Activated CD4-positive, alpha-beta T cell treated with anti-CD3 and anti-CD28 coated beads, Interleukin-2, amount 50 U/mL, for 48 hours (primary cell): ENCODE data around the gene GRIA3.

Source experiments
- DNase-seq, 2 experiments: peaks; one replicate each; pipeline ENCODE4 v3.0.0-alpha.2; 2020

GRIA3 gene

GRCh38 chrX:123199338-123199737 lies 15.3 kb downstream of the GRIA3 start:
- DNase-seq: no peak

- no peak for DNase-seq
These were observed 17.6 kb downstream of the GRIA3 start for GRCh38 chrX:123201720-123202119.

GRCh38 chrX:123202523-123202922 lies 18.4 kb downstream of the GRIA3 start:
- DNase-seq: no peak

GRCh38 chrX:123203772-123204171 lies 19.7 kb downstream of the GRIA3 start:
- no peak for DNase-seq

GRCh38 chrX:123206176-123206575 lies 22.1 kb downstream of the GRIA3 start:
- DNase-seq: no peak

GRCh38 chrX:123210252-123210651 lies 26.2 kb downstream of the GRIA3 start:
- no peak for DNase-seq

GRCh38 chrX:123215397-123216089 lies 31.5 kb downstream of the GRIA3 start:
- no peak for DNase-seq

GRCh38 chrX:123217077-123217476 lies 33.0 kb downstream of the GRIA3 start:
- DNase-seq: no peak

- DNase-seq: no peak
These were observed 33.6 kb downstream of the GRIA3 start for GRCh38 chrX:123217728-123218127.

- DNase-seq: no peak
These were observed 35.8 kb downstream of the GRIA3 start for GRCh38 chrX:123219916-123220315.

- DNase-seq: no peak
These were observed 38.8 kb downstream of the GRIA3 start for GRCh38 chrX:123222920-123223319.

- DNase-seq: no peak
These were observed 39.3 kb downstream of the GRIA3 start for GRCh38 chrX:123223409-123223808.

- no peak for DNase-seq
These were observed 39.8 kb downstream of the GRIA3 start for GRCh38 chrX:123223859-123224258.

GRCh38 chrX:123230798-123231197 lies 46.7 kb downstream of the GRIA3 start:
- no peak for DNase-seq

GRCh38 chrX:123236859-123237258 lies 52.8 kb downstream of the GRIA3 start:
- no peak for DNase-seq

GRCh38 chrX:123237271-123237670 lies 53.2 kb downstream of the GRIA3 start:
- DNase-seq: no peak

GRCh38 chrX:123254457-123254856 lies 70.4 kb downstream of the GRIA3 start:
- no peak for DNase-seq

- no peak for DNase-seq
These were observed 72.3 kb downstream of the GRIA3 start for GRCh38 chrX:123256378-123256777.

- no peak for DNase-seq
These were observed 76.9 kb downstream of the GRIA3 start for GRCh38 chrX:123260920-123261418.

GRCh38 chrX:123263270-123263669 lies 79.2 kb downstream of the GRIA3 start:
- no peak for DNase-seq

- DNase-seq: no peak
These were observed 79.7 kb downstream of the GRIA3 start for GRCh38 chrX:123263747-123264146.

- DNase-seq: no peak
These were observed 83.1 kb downstream of the GRIA3 start for GRCh38 chrX:123267220-123267619.

- DNase-seq: no peak
These were observed 87.8 kb downstream of the GRIA3 start for GRCh38 chrX:123271902-123272301.

- DNase-seq: no peak
These were observed 88.6 kb downstream of the GRIA3 start for GRCh38 chrX:123272630-123273029.

GRCh38 chrX:123274796-123275195 lies 90.7 kb downstream of the GRIA3 start:
- DNase-seq: no peak
